ENCODE data around the gene GCNT4. TPM values are rescaled to one million over a fixed set of nuclear protein-coding genes. Genes with fewer than 3 reads are reported as not detected.

GCNT4 gene
- total and polyA plus RNA-seq, 2 experiments from 2014 or later: 2.5 to 5.4 TPM

GRCh38 chr5:75089137-75089536 is 36.8 kb upstream of the GCNT4 start:
- ATAC-seq: no peak
- no peaks in the 10 kb centered on the region for H3K27me3 ChIP-seq (ENCODE audit: insufficient read depth)
- no peak overlapping the region; the same call in 1 of the 2 replicates for H2AFZ ChIP-seq
- no peak overlapping the region for H3K4me3 ChIP-seq
- H3K79me2 ChIP-seq (replicated peaks; ENCODE audit: insufficient read depth): no peaks in the 10 kb centered on the region
- no peaks in the 10 kb centered on the region for H4K20me1 ChIP-seq (replicated peaks; ENCODE audit: insufficient read depth)
- Mint-ChIP-seq H3K9me3 (no peaks in the 10 kb centered on the region), H3K36me3 (ENCODE audit: low read depth) (no peaks in the 10 kb centered on the region), H3K27me3 (ENCODE audit: insufficient read depth, low read depth, poor library complexity) (no peaks in the 10 kb centered on the region), H3K27ac (no peak overlapping the region), H3K4me3 (no peak overlapping the region), H3K4me1 (no peaks in the 10 kb centered on the region)
- no peak overlapping the region for H3K4me2 ChIP-seq
- no peaks in the 10 kb centered on the region for H3K9me2 ChIP-seq (ENCODE audit: insufficient read depth)
- no peak for TF ChIP-seq JUNB (IDR thresholded peaks at IDR 0.05; ENCODE audit: unreplicated experiment)
- H3K27ac ChIP-seq (ENCODE audit: low read depth): no peak overlapping the region
- H3F3A ChIP-seq (replicated peaks; ENCODE audit: low read depth): no peaks in the 10 kb centered on the region
- H3K4me1 ChIP-seq (ENCODE audit: insufficient read depth): no peaks in the 10 kb centered on the region
- DNase-seq (ENCODE audit: low spot score): no peak
- H3K36me3 ChIP-seq (ENCODE audit: insufficient read depth): no peaks in the 10 kb centered on the region

- Histone ChIP-seq H2AFZ (no peak overlapping the region), H3K27ac (ENCODE audit: low read depth) (no peak overlapping the region), H3K4me2 (no peak overlapping the region), H4K20me1 (replicated peaks; ENCODE audit: insufficient read depth) (no peaks in the 10 kb centered on the region), H3K27me3 (ENCODE audit: insufficient read depth) (no peaks in the 10 kb centered on the region), H3K36me3 (ENCODE audit: insufficient read depth) (no peaks in the 10 kb centered on the region), H3K79me2 (replicated peaks; ENCODE audit: insufficient read depth) (no peaks in the 10 kb centered on the region), H3K4me3 (no peak overlapping the region), H3F3A (replicated peaks; ENCODE audit: low read depth) (no peaks in the 10 kb centered on the region), H3K9me2 (ENCODE audit: insufficient read depth) (no peaks in the 10 kb centered on the region), H3K4me1 (ENCODE audit: insufficient read depth) (no peaks in the 10 kb centered on the region)
- H3K4me1 Mint-ChIP-seq: no peaks in the 10 kb centered on the region
- DNase-seq (ENCODE audit: low spot score) (no peak), ATAC-seq (no peak)
- no peak overlapping the region for H3K27ac Mint-ChIP-seq
- H3K36me3 Mint-ChIP-seq (ENCODE audit: low read depth): no peaks in the 10 kb centered on the region
- no peaks in the 10 kb centered on the region for H3K27me3 Mint-ChIP-seq (ENCODE audit: insufficient read depth, low read depth, poor library complexity)
- no peaks in the 10 kb centered on the region for H3K9me3 Mint-ChIP-seq
- H3K4me3 Mint-ChIP-seq: no peak overlapping the region
- TF ChIP-seq POLR2AphosphoS5 (IDR thresholded peaks at IDR 0.05; ENCODE audit: low read depth) (no peak), EZH2 (IDR thresholded peaks at IDR 0.05; ENCODE audit: low read depth, unreplicated experiment) (no peak), JUNB (IDR thresholded peaks at IDR 0.05; ENCODE audit: unreplicated experiment) (no peak), ETS1 (IDR thresholded peaks at IDR 0.05) (no peak), NANOG (IDR thresholded peaks at IDR 0.05; ENCODE audit: borderline replicate concordance) (no peak), CREB1 (CRISPR knock-in tag; IDR thresholded peaks at IDR 0.05; ENCODE audit: low read depth) (no peak), REST (IDR thresholded peaks at IDR 0.05; ENCODE audit: unreplicated experiment) (no peak), CTCF (conservative IDR thresholded peaks at IDR 0.05; ENCODE audit: low read depth in 2 of 2) (no peak), STAT1 (IDR thresholded peaks at IDR 0.05; ENCODE audit: unreplicated experiment) (no peak), EZH2phosphoT487 (IDR thresholded peaks at IDR 0.05; ENCODE audit: unreplicated experiment) (no peak), ZNF331 (CRISPR knock-in tag; IDR thresholded peaks at IDR 0.05; ENCODE audit: low read depth) (no peak), ZNF114 (CRISPR knock-in tag; IDR thresholded peaks at IDR 0.05) (no peak)
Measured at GRCh38 chr5:75088648-75089047, 36.3 kb upstream of the GCNT4 start.

All from GM23338 (cell line).